ENCODE results near the gene UBE2D3. TPM values are rescaled to one million over a fixed set of nuclear protein-coding genes. Genes with fewer than 3 reads are reported as not detected.

The UBE2D3 gene
- total RNA-seq, 1 experiment from 2014 or later = 191 TPM

DNA sequence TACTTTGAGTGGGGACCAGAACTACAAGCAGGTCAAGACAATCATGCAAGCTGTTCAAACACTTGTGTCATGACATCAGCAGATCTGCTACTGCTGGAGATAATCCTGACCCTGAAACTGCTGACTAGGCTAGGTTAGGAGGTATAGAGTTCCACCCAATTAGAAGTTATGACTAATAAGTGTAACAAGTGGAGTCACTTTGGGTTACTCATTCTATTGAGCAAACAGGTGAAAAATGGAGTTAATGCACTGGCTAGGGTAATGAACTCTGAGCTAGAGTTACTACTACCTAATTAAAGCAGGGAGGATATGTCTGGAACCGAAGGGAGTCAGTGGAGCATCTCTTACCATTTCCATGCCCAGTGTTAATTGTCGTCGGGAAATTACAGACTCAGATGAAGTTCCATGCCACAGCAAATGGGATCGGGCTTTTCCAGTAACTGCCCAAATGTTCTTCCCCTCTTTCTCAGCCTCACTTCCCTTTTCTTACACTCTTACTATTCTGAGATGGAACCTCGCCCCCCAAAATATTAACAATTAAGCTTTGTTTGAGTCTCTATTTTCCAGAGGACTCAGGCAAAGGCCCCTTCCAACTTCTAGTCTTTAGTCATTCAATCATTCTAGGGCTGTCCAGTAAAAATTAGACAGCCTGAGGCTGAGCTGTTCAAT, 46.7 kb downstream of the UBE2D3 start:
- intact Hi-C loops (cut with micrococcal nuclease; ENCODE audit: unreplicated experiment) (no loop called here), in situ Hi-C loops (cut with HindIII; ENCODE audit: low pct_unique_long_range_greater_than_20kb, low sequenced_read_pairs) (no loop called here)
- no TSS peak for BruUV-seq (replicated peaks)
- Histone ChIP-seq H3K4me1 (ENCODE audit: control insufficient read depth, insufficient read depth, low read length) (no peaks in the 10 kb centered on the region), H3K36me3 (ENCODE audit: control insufficient read depth, insufficient read depth, low read length) (no peaks in the 10 kb centered on the region), H3K9me3 (ENCODE audit: control insufficient read depth, insufficient read depth, low read depth, low read length) (no peaks in the 10 kb centered on the region), H3K27me3 (ENCODE audit: control insufficient read depth, insufficient read depth, low read length) (no peaks in the 10 kb centered on the region), H3K4me3 (ENCODE audit: low read depth in 2 of 2, low read length in 2 of 2) (no peak overlapping the region), H3K27ac (ENCODE audit: low read length) (no peak overlapping the region)
- no peak for TF ChIP-seq TCF7L2 (IDR thresholded peaks at IDR 0.05; ENCODE audit: low read depth, low read length)
- TF ChIP-seq, protein P1, sequence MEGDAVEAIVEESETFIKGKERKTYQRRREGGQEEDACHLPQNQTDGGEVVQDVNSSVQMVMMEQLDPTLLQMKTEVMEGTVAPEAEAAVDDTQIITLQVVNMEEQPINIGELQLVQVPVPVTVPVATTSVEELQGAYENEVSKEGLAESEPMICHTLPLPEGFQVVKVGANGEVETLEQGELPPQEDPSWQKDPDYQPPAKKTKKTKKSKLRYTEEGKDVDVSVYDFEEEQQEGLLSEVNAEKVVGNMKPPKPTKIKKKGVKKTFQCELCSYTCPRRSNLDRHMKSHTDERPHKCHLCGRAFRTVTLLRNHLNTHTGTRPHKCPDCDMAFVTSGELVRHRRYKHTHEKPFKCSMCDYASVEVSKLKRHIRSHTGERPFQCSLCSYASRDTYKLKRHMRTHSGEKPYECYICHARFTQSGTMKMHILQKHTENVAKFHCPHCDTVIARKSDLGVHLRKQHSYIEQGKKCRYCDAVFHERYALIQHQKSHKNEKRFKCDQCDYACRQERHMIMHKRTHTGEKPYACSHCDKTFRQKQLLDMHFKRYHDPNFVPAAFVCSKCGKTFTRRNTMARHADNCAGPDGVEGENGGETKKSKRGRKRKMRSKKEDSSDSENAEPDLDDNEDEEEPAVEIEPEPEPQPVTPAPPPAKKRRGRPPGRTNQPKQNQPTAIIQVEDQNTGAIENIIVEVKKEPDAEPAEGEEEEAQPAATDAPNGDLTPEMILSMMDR (IDR thresholded peaks at IDR 0.05) = no peak
- TF ChIP-seq, protein P2, sequence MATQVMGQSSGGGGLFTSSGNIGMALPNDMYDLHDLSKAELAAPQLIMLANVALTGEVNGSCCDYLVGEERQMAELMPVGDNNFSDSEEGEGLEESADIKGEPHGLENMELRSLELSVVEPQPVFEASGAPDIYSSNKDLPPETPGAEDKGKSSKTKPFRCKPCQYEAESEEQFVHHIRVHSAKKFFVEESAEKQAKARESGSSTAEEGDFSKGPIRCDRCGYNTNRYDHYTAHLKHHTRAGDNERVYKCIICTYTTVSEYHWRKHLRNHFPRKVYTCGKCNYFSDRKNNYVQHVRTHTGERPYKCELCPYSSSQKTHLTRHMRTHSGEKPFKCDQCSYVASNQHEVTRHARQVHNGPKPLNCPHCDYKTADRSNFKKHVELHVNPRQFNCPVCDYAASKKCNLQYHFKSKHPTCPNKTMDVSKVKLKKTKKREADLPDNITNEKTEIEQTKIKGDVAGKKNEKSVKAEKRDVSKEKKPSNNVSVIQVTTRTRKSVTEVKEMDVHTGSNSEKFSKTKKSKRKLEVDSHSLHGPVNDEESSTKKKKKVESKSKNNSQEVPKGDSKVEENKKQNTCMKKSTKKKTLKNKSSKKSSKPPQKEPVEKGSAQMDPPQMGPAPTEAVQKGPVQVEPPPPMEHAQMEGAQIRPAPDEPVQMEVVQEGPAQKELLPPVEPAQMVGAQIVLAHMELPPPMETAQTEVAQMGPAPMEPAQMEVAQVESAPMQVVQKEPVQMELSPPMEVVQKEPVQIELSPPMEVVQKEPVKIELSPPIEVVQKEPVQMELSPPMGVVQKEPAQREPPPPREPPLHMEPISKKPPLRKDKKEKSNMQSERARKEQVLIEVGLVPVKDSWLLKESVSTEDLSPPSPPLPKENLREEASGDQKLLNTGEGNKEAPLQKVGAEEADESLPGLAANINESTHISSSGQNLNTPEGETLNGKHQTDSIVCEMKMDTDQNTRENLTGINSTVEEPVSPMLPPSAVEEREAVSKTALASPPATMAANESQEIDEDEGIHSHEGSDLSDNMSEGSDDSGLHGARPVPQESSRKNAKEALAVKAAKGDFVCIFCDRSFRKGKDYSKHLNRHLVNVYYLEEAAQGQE (IDR thresholded peaks at IDR 0.05; ENCODE audit: insufficient read depth in 1 of 2, low read depth in 2 of 2, low read length in 1 of 2) = no peak
- no peak for TF ChIP-seq SIN3A (IDR thresholded peaks at IDR 0.05; ENCODE audit: borderline replicate concordance, insufficient read depth, low read depth, low read length)
- TF ChIP-seq POLR2AphosphoS5 (IDR thresholded peaks at IDR 0.05; ENCODE audit: low read depth, low read length) = no peak
- CTCF ChIA-PET = no interaction called here
- ATAC-seq (no peak), DNase-seq (ENCODE audit: low read depth, low spot score) (no peak)
- POLR2A ChIA-PET = no interaction called here

DNA sequence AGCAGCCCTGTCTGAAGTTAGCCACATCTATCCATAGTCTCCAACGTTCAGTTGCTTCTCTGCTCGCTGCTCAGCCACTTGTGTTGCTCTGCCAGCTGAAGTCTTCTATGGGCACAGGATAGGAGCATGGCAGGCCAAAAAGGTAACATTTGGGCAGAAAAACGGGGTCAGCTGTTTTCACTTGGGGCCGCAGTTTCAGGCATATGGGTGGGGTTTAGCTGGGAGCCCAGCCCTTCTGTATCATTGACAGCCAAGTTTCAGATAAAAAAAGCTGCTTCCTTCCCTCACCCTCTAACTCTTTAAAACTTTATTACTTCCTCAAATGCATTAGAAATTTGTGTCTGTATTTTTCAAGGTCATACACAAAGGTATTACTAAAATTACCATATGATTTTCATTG, 48.1 kb downstream of the UBE2D3 start:
- TF ChIP-seq TCF7L2 (IDR thresholded peaks at IDR 0.05; ENCODE audit: low read depth, low read length) = no peak
- TF ChIP-seq POLR2AphosphoS5 (IDR thresholded peaks at IDR 0.05; ENCODE audit: low read depth, low read length) = no peak
- TF ChIP-seq, protein P1 (IDR thresholded peaks at IDR 0.05) = no peak
- TF ChIP-seq SIN3A (IDR thresholded peaks at IDR 0.05; ENCODE audit: borderline replicate concordance, insufficient read depth, low read depth, low read length) = no peak
- TF ChIP-seq, protein P2 (IDR thresholded peaks at IDR 0.05; ENCODE audit: insufficient read depth in 1 of 2, low read depth in 2 of 2, low read length in 1 of 2) = no peak
- in situ Hi-C loops (cut with HindIII; ENCODE audit: low pct_unique_long_range_greater_than_20kb, low sequenced_read_pairs) (no loop called here), intact Hi-C loops (cut with micrococcal nuclease; ENCODE audit: unreplicated experiment) (no loop called here)
- no peaks in the 10 kb centered on the region for H3K27me3 ChIP-seq (ENCODE audit: control insufficient read depth, insufficient read depth, low read length)
- no TSS peak for BruUV-seq (replicated peaks)
- ATAC-seq (no peak), DNase-seq (ENCODE audit: low read depth, low spot score) (no peak)
- H3K9me3 ChIP-seq (ENCODE audit: control insufficient read depth, insufficient read depth, low read depth, low read length) = no peaks in the 10 kb centered on the region
- ChIA-PET CTCF (no interaction called here), POLR2A (interaction anchor here (0.7 kb wide), 1 partner anchor 18 kb away, joined by 3 read pairs; the partner anchor contains the start of gene MANBA)
- no peak overlapping the region for H3K4me3 ChIP-seq (ENCODE audit: low read depth in 2 of 2, low read length in 2 of 2)
- no peaks in the 10 kb centered on the region for H3K36me3 ChIP-seq (ENCODE audit: control insufficient read depth, insufficient read depth, low read length)
- H3K4me1 ChIP-seq (ENCODE audit: control insufficient read depth, insufficient read depth, low read length) = no peaks in the 10 kb centered on the region
- no peak overlapping the region for H3K27ac ChIP-seq (ENCODE audit: low read length)
